NCI-H226 (cell line): ENCODE data around the gene MRPS25.

Experiments used
- DNase-seq: peaks from one replicate; pipeline ENCODE4 v3.0.0-alpha.2; 2015

Gene MRPS25

DNA sequence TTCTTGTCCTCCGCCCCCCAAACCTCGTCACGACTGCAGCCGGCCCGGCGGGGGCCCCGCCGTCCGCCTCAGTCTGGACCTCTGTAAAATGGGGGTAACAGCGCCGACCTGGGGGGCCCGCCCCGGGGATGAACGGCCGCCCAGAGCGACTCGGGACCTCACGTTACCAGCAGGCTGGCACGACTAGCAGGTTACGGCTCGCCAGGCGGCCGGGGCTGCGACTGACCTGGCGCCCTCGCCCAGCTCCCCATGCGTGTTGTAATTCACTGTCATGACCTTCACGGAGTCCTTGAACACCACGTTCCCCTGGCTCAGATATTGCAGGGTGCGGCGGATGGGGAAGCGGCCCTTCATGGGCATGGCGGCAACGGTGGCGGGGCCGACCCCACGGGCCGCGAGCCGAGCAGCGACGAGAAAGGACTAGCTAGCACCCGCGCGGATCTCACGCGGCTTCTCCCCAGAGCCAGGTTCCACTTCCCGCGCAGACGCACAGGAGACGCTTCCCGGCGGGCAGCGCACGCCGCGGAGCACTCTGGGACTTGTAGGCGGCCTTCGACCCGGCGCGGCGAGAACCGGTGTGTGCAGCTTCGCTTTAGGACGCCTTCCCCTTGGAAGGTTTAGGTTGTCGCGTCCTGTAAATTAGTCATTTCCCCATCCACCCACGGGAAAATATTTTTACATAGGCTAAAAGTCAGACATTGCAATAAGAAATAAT is at the start of gene MRPS25:
Gene MRPS25 (minus strand): TSS at position 481 of the 715 bp plus-strand sequence. CDS start 121 bp downstream, at position 360.
- peak; percentile 88 for DNase-seq

DNA sequence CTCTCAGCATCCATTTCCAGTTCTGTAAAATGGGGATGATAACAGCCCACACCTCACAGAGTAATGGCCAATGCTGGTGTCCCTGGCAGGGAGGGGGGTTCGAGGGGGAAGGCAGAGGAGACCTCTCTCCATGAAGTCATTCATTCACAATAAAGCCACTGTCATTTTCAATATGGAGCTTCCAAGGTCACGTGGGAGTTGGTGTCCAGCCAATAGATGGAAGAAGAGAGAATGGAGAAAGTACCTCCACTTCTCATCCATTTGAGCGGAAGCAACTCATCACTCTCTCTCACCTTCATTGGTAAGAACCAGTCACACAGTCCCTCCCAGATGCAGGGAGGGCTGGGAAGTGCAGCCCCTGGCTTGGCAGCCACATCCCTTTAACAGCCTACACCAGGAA is 48.8 kb upstream of the MRPS25 start:
- DNase-seq, result no peak

DNA sequence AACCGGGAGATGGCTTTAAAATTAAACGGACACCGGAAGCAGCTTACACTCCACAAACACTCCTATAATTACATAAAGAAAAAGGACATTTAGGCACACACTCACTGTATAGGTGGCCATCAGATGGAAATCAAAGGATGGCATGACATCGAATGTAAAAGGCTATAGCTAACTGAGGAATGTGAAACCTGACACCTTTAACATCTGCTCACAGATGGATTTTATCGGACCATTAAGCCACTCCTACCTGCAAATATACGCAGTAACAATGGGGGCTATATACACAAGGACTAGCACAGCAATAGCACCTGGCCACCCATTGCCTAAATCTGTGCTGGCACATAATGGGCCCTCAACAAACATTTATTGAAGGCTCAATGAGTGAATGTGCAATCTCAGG is 48.4 kb upstream of the MRPS25 start:
- no peak for DNase-seq

DNA sequence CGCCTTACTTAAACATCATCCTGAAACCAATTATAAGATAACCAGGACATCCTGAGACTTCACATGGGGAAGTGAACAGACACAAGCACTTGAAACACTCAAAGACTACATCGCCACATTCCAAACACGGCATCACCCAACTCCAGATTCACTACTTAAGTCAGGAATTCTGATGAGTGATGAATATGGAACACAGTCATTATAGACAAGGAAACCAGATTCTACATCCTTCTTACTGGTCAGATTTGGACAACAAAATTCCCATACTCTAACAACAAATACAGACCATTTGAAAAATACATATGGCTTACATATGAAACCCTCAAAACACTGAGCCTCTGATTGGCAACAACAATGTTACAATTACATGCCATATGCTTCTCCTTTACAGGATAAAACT is 46.9 kb upstream of the MRPS25 start:
- DNase-seq, result no peak

DNA sequence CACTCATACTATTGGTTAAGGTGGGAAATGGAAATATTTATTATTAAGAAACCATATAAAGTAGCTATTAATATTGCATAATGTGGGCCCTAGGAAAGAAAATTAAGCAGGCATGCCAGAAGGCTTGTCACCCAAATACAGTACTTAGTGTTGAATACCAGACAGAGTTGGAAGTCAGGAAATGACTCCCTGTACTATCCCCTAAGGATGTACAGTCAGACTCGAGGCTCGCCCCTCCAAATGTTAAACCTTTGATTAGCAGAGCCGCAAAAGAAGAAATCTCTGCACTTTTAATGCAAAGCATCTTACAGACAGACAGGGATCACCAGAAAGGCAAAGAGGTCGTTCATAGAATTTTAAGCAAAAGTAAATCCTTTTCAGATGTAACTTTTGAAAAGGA is 45.1 kb upstream of the MRPS25 start:
- DNase-seq, result no peak

DNA sequence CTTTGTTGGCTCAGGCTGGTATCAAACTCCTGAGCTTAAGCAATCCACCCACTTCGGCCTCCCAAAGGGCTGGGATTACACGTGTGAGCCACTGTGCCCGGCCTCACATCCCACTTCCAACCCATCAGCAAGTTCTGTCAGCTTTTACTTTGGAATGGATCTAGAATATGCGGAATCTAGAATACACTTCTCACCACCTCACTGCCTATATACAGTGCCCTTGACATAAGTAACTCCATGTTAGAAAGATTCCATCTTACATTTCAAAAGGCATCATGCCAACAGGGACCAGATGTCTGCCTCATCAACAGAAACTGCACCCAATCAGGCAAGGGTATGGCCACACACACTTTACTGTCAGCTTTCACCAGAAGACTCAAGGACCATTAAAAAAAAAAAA is 43.8 kb upstream of the MRPS25 start:
- no peak for DNase-seq

DNA sequence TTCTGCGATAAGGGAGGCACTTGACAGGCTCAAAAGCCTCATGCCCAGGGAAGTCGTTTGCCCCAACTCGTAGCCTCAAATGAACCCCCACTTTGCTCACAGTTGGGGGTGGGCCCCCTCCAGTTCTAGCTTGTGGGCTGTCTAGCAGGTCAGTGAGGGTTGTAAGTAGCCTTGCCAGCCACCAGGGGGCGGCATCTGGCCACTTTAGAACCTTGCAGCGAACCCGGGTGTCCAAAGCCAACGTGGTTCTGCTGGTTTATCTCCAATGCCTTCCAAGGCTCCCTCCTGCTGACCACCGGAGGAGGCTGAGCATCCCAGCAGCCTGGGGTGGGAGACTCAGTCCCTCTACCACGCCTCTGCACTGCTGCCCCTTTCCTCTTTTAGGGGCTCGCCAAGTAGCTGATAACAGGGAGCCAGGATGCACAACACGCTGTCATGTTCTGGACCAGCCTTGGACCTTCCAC is 43.0 kb upstream of the MRPS25 start:
- DNase-seq, result peak; percentile 38

DNA sequence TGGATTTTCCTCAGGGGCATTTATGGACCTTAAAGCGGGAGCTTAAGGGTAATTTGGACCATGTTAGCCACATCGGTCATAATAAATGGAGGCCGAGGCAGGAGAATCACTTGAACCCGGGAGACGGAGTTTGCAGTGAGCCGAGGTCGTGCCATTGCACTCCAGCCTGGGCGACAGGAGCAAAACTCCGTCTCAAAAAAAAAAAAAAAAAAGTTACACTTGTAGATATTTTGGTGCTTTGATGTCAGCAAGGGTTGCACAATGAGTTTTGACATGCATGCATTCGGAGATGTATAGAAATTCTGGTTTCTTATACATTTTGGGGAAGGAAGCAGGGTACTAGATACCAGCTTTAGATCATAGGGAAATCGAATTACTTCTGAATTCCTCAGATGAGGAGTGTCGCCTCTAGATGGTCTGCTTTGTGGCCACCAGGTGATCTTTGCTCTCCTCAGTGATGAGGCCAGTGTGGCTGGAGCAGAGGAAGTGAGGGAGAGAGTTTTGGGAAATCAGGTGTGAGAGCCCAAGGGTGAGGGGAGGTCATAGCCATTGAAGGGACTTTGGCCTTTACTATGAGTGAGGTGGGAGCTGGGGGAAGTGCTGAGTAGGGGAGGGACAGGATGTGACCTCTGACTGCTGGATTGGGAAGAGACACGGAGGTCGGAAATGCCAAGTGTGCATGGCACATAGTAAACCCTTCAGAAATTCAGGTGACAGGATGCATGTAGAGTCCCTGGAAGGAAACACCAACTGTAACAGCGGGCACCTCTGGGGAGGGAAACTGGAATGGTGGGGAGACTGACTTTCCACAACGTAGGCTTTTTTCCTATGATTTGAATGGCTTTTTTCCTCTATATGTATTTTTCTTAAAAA is 42.2 kb upstream of the MRPS25 start:
- no peak for DNase-seq

DNA sequence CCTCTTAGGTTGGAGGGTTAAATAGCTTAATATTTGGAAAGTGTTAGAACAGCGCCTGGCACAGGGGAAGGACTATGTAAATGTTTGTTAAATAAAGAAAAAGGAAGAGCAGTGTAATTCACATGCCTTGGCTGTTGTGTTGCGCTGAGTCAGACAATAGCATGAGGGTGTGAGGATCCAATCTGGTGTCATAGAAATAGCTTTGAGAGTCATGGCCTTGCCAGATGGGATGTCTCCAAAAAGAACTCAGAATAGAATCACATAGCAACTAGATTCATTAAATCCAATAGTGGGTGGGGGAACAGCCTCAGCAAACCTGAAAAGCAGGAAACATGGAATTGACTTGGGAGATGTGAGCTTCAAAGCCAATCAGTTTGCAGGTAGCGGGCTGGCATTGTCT is 37.7 kb upstream of the MRPS25 start:
- DNase-seq, result peak; percentile 4

DNA sequence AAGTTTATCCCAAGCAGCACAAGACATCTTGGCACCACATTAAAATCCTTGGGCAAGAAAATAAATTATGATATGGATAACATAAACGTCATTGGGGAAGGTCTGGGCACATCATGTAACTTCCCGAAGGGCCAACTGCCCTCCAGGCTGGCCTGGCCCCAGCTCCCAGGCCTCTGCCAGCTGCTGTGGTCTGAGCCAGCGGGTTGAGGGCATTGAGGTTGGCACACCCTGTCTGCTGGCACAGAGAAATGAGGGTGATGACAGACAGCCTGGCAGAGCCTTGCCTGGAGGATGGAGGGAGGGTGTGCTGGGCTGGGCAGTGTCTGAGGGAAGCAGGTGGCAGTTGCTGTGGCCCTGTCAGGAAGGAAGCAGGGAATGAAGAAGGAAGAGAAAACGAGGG is 37.1 kb upstream of the MRPS25 start:
- DNase-seq, result peak; percentile 36

DNA sequence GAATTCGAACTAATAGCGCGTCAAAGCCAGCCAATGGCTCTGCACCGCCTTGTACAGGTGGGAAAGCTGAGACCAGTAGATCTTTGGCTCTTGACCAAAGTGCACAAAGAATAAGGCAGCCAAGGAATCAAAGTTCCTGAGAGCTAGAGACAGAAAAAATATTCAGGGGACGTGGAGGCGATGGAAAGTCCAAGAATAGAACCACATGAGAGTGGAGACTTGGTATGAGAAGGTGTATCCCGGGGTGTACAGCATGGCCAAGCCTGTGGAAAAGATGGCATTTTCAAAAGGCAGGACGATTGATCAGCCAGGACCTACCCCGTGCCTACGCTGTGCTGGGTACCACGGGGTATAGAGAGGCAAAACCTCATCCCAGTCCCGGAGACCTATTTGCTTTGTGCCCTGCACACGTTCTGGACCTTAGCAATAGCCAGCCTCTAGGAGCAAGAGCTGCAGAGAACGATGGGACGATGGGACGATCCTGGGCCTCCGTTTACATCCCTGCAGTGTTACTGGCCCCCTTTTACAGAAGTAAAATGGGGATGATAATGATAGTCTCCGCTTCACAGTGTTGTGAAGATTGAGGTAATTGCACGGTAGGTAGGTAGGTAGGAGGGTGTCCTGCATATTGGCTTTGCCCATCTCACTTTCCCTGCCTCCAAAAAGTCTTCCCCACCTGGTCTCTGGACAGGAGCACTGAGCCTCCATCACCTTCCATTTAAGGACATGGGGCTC is 34.4 kb upstream of the MRPS25 start:
- no peak for DNase-seq

DNA sequence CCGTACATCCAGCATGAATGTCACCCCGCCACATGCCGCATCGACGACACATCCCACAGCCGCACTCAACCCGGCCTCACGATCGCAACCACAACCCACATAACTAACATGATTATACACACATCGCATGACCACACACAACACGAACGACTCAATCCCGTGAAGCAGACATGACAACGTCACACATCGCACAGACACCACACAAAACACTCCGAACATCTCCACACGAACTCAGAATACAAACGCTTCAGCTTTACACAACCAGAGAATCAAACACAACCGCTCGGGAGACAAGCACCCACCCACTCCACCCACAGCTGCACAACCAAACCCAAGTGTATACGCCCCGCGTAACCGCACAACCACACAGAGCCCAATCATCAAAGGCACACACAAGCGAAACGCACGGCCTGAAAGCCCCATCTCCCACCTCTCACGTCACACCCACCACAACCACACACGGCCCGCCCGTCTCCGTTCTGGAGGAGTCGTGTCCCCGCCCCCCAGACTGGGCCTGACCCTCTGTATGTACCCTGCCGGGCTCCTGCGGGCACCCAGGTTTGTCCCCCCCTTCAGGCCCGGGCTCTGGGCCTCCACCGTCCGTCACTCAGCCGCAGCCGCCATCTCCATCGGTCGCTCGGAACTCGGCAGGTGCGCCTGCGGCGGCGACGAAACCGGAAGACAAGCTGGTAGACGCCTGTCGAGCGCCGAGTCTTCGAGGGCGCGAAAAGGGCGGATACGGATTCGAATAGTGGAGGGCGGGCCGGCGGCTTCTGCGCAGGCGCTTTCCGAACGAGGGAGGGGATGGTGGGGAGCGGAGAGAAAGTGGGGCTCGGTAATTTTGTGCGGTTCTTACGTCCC is 33.6 kb upstream of the MRPS25 start, which contains the start of gene RBSN:
Gene RBSN (minus strand): TSS at position 646 of the 861 bp plus-strand sequence. CDS start 3,028 bp downstream, outside the sequence.
- DNase-seq, result peak; percentile 94

DNA sequence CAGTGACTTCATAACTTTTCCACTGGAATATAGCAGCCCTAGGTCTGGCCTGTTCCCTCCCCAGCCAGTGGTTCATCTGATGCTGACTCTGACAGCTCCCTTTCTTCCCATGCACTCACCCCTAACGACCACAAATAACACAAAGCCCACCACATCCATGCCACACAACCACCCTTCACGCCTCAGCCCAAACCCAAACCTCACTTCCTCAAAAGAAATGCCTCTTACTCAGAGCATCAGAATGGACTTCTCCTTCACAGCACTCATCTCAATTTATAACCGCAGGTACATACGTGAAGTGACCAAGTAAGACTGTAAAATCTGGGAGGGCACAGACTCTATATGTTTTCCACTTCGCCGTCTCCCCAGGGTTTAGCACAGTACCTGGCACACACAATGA is 32.8 kb upstream of the MRPS25 start:
- no peak for DNase-seq

DNA sequence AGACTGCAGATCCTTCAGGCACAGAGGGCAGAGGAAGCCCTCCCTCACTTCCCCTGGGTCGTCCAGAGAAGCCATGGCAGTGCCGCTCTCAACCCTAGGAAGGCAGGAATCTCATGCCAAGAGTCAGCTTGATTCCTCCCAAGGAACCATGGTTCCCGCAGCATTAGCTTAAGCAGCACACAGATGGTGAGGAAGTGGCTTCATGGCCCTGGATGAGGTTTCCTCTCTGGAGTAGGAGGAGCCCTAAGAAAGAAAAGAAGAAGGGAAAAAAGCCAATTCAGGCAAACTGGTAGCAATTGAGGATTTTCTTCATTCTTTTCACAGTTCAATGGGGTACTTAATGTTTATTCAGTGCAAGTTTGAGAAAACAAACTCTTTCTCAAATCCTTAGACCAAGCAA is 30.9 kb upstream of the MRPS25 start:
- no peak for DNase-seq

DNA sequence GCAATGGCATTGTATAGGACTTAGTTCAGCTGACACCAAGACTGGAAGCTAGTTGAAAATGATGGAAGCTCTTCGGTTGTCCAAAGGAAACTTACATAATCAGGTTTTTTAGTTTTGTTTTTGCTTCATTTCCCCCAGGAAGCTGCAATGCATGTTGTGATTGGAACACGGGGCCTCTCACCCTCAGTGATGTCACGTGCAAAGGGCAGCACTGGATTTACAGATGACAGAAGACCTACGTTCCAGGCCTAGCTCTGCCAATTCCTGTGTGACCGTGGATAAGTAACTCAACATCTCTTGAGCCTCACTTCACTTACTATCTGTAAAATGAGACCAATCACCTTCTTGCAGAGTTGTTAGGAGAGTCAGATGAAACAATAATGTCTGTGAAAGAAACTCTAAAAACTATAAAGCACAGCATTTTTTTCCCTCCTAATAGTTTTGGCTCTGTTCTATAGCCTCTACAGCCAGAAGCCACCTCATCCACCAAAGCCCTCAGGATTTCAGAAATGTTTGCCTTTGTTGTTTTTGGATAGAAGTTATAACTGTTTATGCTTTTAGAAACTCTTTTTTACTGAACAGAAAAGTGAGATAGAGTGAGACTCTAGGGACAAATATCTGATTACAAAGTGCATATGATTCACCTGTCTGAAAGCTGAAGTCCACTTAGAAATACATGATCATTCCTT is 29.2 kb upstream of the MRPS25 start:
- DNase-seq, result no peak

DNA sequence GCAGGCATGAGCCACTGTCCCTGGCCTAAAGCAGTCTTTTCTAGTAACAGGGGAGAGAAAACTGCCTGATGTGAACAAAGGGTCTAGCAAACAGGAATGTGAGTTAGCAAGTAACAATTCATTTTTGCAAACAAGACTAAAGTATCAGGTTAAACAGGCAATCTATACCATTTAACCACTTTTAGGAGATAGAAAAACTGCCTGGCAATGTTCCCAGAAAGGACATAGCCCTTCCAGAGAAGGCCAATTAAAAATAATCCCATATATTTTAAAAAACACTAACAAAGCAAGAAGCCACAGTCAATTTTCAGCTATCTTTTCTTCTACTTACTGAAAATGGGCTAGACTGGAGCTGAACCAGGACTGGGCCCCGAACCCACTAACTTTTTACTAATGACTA is 27.6 kb upstream of the MRPS25 start:
- DNase-seq, result no peak

DNA sequence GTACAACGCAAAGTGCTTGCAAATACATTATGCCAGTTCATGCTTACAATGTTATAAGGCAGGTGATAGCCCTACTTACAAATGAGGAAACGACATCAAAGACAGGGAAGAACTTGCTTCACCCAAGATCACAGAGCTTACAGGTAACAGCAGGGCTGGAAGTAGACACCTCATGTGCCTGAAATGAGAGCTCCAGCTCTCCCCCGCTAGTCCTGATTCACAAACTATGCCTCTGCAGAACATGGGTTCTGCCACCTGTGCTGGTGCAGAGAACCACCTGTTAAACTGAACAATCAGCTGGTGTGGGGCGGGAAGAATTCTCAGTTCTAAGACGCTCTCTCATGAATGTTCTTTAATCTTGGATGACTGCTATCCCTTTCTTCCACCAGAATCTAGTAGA is 26.5 kb upstream of the MRPS25 start:
- DNase-seq, result no peak

DNA sequence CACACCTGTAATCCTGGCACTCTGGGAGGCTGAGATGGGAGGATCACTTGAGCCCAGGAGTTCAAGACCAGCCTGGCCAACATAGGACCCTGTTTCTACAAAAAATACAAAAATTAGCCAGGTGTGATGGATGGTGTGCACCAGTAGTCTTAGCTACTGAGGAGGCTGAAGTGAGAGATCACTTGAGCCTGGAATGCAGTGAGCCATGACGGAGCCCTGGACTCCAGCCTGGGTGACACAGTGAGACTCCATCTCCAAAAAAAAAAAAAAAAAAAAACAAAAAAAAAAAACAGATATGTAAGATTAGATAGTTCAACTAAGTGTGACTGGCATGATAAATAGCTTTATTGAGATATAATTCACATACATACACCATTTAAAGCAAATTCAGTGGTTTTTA is 24.1 kb upstream of the MRPS25 start:
- DNase-seq, result no peak

DNA sequence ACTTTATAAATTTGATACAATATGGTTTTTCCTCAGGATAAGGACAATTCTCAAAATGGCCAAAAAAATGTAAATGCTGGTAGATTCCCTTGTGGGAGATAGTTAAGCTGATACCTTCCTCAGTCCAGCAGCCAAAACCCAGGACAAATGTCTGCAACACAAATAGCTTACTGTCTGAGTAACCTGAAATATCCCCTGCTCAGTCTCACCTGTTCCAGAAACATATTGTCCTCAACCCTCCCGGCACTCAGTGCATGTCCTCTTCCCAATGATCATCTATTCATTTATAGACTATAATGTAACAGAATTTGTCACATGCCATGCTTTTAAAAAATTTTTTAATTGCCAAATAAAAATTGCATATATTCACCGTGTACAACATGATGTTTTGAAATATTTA is 21.6 kb upstream of the MRPS25 start:
- no peak for DNase-seq

DNA sequence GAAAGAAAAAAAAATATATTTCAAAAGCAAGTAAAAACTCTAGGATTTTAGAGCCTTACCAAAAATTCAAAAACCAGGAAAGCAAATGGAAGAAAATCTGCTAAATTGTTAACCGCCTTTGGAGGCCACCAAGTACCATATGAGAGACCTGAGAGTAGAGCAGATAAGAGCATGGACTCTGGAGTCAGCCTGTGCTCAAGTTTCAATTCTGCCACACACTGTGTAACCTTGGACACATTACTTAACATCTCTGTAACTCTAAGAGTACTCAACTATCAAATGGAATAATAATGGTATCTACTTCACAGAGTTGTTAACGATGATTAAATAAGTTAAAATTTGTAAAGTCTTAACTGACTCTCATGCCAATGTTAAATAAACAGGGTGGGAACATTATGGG is 21.1 kb upstream of the MRPS25 start:
- no peak for DNase-seq

DNA sequence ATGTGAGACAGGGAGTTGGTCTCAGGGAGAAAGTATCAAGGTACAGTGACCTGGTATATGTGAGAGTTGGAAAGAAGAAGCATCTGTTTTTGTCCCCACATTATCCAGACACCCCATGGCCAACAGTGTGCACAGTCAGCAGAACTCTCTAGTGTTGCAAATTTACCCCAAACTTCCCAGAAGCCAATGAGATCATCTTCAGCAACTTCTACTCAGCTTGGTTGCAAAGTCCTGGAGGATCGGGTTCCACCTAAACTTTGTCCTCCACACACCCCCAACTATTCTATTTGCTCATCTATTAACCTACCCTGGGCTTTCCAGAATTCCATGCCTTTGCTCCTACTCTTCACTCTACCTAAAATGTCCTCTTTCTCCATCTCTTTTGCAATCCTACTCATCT is 18.1 kb upstream of the MRPS25 start:
- no peak for DNase-seq
